Left ventricle myocardium inferior (tissue), 1 donor: ENCODE results near the gene MRPS2. TPM values are rescaled to one million over a fixed set of nuclear protein-coding genes. Genes with fewer than 3 reads are reported as not detected.

Experiments
- DNase-seq: peaks from one replicate; pipeline ENCODE4 v3.0.0-alpha.2; 2020
- H3K27ac ChIP-seq: fragments of 200-600 bp; replicated peaks from 2 replicates; pipeline ENCODE4 v1.8.0; 2021
- H3K27me3 ChIP-seq: fragments of 200-600 bp; 2 replicates; pipeline ENCODE4 v1.8.0; 2021; ENCODE audit warnings: low read depth
- H3K36me3 ChIP-seq: fragments of 200-600 bp; 2 replicates; pipeline ENCODE4 v1.8.0; 2021
- H3K4me1 ChIP-seq: fragments of 200-600 bp; 2 replicates; pipeline ENCODE4 v1.8.0; 2021
- H3K4me3 ChIP-seq: fragments of 200-600 bp; 2 replicates; pipeline ENCODE4 v1.8.0; 2021; ENCODE audit warnings: mild to moderate bottlenecking, moderate library complexity
- H3K9me3 ChIP-seq: fragments of 200-600 bp; replicated peaks from 2 replicates; pipeline ENCODE4 v1.8.0; 2021
- CTCF ChIP-seq: fragments of 200-600 bp; IDR thresholded peaks from 2 replicates; pipeline ENCODE4 v1.8.0; 2021; ENCODE audit warnings: antibody characterized with exemption, mild to moderate bottlenecking, borderline replicate concordance
- intact Hi-C: fragments of 100-400 bp; cut with micrococcal nuclease; formaldehyde crosslinking; loops from one replicate; pipeline ENCODE4 v1.11.0; 2022
- total RNA-seq: library from RNA; stranded (reverse); fragmentation: NEBNext Ultra II Directional; extraction: Animal tissue kit (Norgen Biotek cat#: 25700); gene quantifications from one replicate; pipeline ENCODE4 v1.2.1, GENCODE V29; 2021
- donor health status: DM: no; HTN: yes; CAD: no; lungs with severe emphysema.

Gene MRPS2
- total RNA-seq, 1 donor from 2014 or later: 42.6 TPM

- Histone ChIP-seq H3K36me3 (peaks cover 48% of the 10 kb centered on the region), H3K9me3 (no peaks in the 10 kb centered on the region), H3K4me1 (no peaks in the 10 kb centered on the region), H3K27ac (no peak overlapping the region), H3K4me3 (no peak overlapping the region), H3K27me3 (no peaks in the 10 kb centered on the region)
- no peak for TF ChIP-seq CTCF
- no peak for DNase-seq
- intact Hi-C loops: no loop called here
These were observed 12.5 kb upstream of the MRPS2 start for GRCh38 chr9:135488013-135488330.

- H3K4me3 ChIP-seq: no peak overlapping the region
- H3K27ac ChIP-seq: no peak overlapping the region
- H3K36me3 ChIP-seq: peaks cover 48% of the 10 kb centered on the region
- no peak for DNase-seq
- H3K27me3 ChIP-seq: no peaks in the 10 kb centered on the region
- no peaks in the 10 kb centered on the region for H3K9me3 ChIP-seq
- H3K4me1 ChIP-seq: no peaks in the 10 kb centered on the region
- intact Hi-C loops: no loop called here
- no peak for TF ChIP-seq CTCF
These were observed 12.0 kb upstream of the MRPS2 start for GRCh38 chr9:135488527-135488926.

GRCh38 chr9:135489188-135489906, 11.1 kb upstream of the MRPS2 start:
- no peaks in the 10 kb centered on the region for H3K4me1 ChIP-seq
- no peak overlapping the region for H3K4me3 ChIP-seq
- H3K9me3 ChIP-seq: no peaks in the 10 kb centered on the region
- intact Hi-C loops: no loop called here
- no peak for DNase-seq
- H3K27me3 ChIP-seq: no peaks in the 10 kb centered on the region
- H3K36me3 ChIP-seq: peaks cover 41% of the 10 kb centered on the region
- TF ChIP-seq CTCF: no peak
- no peak overlapping the region for H3K27ac ChIP-seq

- TF ChIP-seq CTCF: no peak
- DNase-seq: no peak
- H3K4me1 ChIP-seq: no peaks in the 10 kb centered on the region
- no peaks in the 10 kb centered on the region for H3K9me3 ChIP-seq
- H3K27me3 ChIP-seq: no peaks in the 10 kb centered on the region
- H3K4me3 ChIP-seq: no peak overlapping the region
- intact Hi-C loops: no loop called here
- H3K27ac ChIP-seq: no peak overlapping the region
- H3K36me3 ChIP-seq: peaks cover 31% of the 10 kb centered on the region
These were observed 10.2 kb upstream of the MRPS2 start for GRCh38 chr9:135490166-135490870.

- peaks cover 24% of the 10 kb centered on the region for H3K36me3 ChIP-seq
- H3K27me3 ChIP-seq: no peaks in the 10 kb centered on the region
- no peaks in the 10 kb centered on the region for H3K9me3 ChIP-seq
- H3K4me1 ChIP-seq: no peaks in the 10 kb centered on the region
- intact Hi-C loops: no loop called here
- no peak overlapping the region for H3K27ac ChIP-seq
- no peak overlapping the region for H3K4me3 ChIP-seq
- DNase-seq: no peak
- TF ChIP-seq CTCF: no peak
These were observed 9.5 kb upstream of the MRPS2 start for GRCh38 chr9:135490980-135491464.
